Measurements from ENCODE around the gene CLNK.
"Not testable (repeated sequence)": the region's sequence is repeated elsewhere in the genome, so short reads cannot be mapped to it uniquely, and the experiment has no call there.

Gene CLNK

GRCh38 chr4:10659251-10659650, 25.3 kb downstream of the CLNK start:
- no peak for DNase-seq

DNA sequence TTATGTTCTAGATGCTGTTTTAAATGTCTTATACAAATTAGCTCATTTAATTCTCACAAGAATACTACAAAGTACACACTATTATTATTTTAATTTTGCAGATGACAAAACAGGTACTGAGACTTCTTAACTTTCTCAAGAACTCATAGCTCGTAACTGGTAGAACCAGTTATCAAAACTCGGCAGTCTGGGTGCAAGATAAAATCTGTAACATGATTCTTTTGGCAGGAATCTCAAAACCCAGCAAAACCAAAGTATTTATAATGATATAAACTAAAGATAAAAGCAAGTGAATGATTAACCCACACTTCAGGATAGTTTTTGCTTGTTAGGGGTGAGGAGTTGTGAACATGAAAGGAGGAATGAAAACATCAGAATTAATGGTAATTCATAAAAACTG, 27.6 kb downstream of the CLNK start:
- DNase-seq: no peak

- DNase-seq: no peak
These were observed 28.1 kb downstream of the CLNK start for GRCh38 chr4:10656420-10656819.

DNA sequence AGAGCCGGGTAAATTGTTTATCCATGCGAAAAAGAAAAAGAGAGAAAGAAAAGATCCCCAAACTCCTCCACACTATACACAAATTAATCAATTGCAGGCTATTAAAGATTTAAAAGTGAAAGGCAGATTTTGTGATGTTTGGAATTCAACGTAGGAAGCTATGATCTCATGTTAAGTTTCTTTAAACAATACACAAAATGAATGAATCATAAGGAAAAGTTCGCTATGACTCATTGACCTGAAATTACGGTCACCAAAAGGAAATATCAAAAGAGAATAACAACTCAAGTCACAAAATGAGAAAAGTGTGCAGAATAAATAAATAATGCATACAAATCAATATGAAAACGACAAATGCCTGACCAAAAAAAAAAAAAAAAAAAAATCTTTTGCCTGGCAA, 28.6 kb downstream of the CLNK start:
- DNase-seq: no peak

- no peak for DNase-seq
These were observed 36.1 kb downstream of the CLNK start for GRCh38 chr4:10648479-10648878.

DNA sequence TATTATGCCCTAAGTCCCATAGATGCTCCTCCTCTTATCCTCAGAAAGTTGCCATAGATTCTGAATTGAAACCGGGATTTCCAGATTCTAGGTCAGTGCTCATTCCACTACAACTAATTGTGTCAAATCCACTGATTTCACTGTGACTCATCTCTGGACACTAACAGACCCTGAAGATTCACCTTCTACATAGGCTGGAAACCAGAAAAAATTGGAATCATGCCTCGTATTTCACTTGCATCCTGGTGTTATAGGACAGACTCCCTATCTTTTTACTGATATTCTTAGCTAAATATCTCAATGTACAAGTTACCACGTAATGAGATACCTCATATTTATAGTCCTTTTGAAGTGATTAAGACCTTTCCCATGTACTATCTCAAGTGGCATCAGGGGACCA, 36.7 kb downstream of the CLNK start:
- no peak for DNase-seq

DNA sequence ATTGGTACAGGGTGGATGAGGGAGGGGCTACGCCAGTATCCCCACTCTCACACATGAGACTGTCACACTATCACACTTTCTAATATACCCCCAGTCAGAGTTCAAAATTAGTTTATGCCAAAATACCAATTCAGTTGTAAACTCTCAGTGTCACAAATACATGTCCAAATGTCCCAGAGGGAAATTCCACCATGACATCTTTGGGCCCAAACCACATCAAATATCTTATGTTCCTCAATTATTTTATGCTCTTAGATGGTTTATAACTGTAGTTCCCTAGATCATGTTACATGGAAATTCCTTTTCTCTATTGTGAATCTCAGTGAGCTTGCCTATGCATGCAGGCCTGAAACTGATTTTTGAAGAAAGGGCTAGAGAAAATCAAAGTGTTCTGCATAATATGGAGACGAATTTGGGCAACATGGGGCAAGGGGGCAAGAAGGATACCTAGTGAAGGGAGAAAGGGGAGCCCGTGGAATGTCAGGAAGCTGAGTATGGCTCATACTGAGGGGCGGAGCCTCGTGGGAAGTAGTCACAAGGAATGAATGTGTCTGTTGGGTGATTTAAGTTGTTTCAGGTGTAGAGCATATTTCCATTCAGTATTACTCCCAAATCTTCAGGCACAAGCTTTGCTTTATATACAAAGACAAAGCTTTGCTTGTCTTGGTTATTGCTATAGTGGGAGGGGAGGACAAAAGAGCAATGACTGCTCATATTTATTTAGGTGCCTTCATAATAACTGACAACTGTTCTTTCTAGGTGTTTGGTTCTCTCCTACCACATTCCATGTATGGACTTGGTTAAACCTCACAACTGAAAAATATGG, 40.8 kb downstream of the CLNK start:
- no peak for DNase-seq

GRCh38 chr4:10640561-10641201, 43.9 kb downstream of the CLNK start:
- DNase-seq: no peak

DNA sequence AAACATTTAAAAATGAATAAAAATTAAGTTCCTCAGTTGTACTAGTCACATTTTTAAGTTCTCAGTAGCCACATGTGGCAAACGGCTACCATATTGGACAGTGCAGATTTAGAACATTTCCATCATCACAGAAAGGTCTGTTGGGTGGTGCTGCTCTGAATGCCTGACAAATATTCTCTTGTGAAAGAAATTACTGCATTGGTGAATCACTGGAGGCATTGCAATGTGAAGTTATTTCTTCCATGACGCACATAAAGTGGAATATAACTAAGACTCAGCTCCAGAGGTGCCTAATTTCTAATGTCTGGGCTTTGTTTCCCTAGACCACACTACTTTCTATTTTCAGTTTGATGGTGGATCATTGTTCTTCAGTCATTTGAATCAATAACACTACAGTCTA, 44.9 kb downstream of the CLNK start:
- DNase-seq: no peak

DNA sequence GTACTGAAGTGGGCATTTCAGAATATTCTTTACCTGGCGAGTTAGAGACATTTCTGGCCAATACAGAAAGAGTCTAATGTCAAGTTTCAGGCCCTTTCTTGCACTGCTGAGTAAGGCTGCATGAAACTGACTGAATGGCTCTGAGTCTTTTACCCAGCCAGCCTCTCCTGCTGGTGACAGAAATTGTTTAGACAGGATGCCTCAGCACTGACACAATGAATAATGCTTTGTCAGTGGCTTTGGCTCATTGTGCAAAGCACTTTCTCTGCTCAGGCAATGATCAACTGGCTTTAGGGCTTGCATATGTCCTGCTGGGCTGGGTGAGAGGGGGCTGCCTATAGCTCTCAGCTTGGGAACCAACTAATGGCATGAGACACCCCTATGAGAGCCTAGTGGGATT, 45.5 kb downstream of the CLNK start:
- DNase-seq: no peak

GRCh38 chr4:10635091-10635490, 49.5 kb downstream of the CLNK start:
- DNase-seq: no peak

GRCh38 chr4:10629394-10629793, 55.2 kb downstream of the CLNK start:
- DNase-seq: no peak

- no peak for DNase-seq
These were observed 59.4 kb downstream of the CLNK start for GRCh38 chr4:10625131-10625530.

DNA sequence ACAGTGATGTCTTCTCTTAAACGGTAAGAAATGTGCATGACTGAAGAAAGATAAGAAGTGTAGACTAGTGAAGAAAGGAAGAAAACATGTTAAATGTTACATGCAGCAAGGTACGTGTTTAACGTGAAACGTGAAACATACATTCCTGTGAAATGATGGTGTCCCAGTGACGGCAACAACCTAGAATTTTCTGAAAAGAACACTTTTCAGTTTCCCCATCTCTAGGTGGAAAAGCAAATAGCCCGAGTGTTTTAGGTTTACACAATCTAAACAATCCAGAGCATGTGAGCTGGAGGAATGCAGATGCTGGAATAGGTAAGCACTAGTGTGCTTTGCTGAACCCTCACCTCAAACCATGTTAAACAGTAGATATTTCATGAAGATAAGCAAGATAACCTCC, 60.7 kb downstream of the CLNK start:
- DNase-seq: no peak

DNA sequence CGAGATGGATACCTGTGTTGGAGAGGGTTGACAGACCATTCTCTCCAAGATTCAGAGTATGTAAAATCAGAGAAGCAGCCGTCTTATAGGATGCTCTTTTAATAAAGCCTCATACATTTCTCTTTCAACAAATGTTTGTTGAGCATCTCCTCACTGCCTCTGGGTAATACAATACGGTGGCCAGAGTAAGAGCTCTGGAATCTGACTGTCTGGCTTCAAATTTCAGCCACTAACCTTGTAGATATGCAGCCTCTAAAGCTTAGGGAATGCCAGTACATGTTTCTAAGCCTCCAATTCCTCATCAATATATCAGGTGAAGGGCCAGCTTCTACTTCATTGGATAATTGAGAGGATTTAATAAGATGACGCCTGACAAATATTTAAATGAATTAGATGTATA, 61.3 kb downstream of the CLNK start:
- no peak for DNase-seq

DNA sequence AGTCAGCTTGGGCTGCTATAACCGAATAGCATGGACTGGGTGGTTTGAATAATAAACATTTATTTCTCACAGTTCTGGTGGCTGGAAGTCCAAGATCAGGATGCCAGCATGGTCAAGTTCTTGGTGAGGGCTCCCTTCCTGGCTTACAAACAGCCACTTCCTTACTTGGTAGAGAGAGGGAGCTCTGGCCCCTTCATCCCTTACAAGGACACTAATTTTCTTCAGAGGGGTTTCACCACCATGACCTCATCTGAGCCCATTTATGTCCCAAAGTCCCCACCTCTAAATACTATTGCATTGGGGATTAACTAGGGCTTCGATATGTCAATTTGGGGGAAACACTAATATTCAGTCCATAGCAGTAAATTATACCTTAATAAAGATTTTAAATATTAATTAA, 61.8 kb downstream of the CLNK start:
- DNase-seq: no peak

DNA sequence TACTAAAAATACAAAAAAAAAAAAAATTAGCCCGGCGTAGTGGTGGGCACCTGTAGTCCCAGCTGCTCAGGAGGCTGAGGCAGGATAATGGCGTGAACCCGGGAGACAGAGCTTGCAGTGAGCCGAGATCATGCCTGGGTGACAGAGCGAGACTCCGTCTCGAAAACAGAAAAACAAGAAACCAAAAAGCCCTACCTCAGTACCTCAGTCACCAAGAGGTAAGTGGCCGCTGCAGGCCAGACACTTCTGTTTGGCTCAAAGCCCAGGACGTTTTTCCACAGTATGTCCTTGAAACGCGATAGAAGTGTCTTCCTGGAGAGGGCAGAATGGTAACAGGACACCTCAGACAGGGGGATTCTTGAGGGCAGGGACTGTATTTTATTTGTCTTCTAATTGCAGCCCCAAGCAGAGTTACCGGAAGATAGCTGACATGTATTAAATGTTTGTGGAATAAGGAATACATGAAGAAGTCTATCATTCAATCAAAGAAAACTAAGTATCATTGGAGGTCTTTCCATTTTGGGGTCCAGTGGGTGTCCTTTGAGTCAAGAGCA, 63.6 kb downstream of the CLNK start:
- DNase-seq: no peak

DNA sequence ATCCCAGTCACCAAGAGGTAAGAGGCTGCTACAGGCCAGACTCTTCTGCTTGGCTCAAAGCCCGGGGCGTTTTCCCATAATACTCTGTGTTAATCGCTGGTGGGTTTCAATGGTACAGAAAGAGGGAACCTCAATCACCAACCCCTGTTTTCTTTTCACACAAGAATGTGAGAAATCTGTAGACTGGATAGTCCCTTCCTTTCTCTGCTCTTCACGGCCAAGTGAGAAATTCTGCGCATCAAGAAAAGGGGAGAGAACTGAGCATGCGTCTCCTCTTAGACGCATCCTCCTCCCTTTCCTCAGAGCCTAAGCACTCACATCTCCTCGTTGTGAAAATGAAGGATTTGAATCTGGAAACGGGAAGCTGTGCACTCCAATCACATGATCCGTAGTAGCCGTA, 64.7 kb downstream of the CLNK start:
- no peak for DNase-seq

- DNase-seq: peak; percentile 9
These were observed 65.3 kb downstream of the CLNK start for GRCh38 chr4:10619220-10619619.

DNA sequence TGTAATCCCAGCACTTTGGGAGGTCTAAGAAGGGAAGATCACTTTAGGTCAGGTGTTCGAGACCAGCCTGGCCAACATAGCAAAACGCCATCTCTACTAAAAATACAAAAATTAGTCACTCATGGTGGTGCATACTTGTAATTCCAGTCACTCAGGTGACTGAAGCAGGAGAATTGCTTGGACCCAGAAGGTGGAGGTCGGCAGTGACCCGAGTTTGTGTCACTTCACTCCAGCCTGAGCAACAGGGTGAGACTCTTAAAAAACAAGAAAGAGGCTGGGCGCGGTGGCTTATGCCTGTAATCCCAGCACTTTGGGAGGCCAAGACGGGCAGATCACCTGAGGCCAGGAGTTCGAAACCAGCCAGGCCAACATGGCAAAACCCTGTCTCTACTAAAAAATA, 69.6 kb downstream of the CLNK start:
- DNase-seq: not testable (repeated sequence)

DNA sequence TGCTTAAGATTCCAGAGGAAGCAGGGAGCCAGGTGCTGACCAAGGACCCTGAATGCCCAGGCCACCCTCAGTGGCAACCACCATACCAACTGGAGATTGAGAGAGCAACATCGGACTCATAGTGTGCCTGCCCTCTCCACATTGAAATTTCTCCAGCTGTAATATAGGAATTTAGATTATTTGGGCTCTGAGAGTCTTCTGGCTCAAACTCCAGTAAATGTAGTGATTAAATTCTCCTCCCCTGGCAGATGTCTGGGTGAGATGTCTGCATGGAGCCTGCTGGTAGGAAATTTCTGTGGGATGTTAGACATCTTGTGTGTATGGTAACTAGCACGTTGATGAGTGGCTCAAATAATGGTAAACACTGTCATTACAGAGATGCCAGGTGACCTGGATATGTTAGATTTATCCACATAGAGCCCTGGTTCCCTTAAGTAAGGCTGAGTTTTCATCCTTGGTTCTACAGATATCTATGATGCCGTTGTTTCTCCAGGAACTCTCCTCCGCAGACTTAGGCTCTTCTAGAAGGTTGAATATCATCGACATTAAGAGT, 70.6 kb downstream of the CLNK start:
- DNase-seq: no peak

GRCh38 chr4:10612476-10612875, 72.1 kb downstream of the CLNK start:
- no peak for DNase-seq

- DNase-seq: no peak
These were observed 72.9 kb downstream of the CLNK start for GRCh38 chr4:10611673-10612072.

All from hematopoietic multipotent progenitor cell treated with erythropoietin and hydrocortisone succinate and interleukin-3 and kit ligand, for 8 days (in vitro differentiated cells).